ENCODE results near the gene TRAPPC6A. TPM values are rescaled to one million over a fixed set of nuclear protein-coding genes. Genes with fewer than 3 reads are reported as not detected.
"Not testable (repeated sequence)": the region's sequence is repeated elsewhere in the genome, so short reads cannot be mapped to it uniquely, and the experiment has no call there.

TRAPPC6A gene
- total RNA-seq, 1 experiment from 2014 or later, result 59.7 TPM

GRCh38 chr19:45119582-45119981 is 58.5 kb downstream of the TRAPPC6A start:
- Mint-ChIP-seq H3K36me3 (no peaks in the 10 kb centered on the region), H3K27me3 (ENCODE audit: low read depth) (no peaks in the 10 kb centered on the region), H3K27ac (no peak overlapping the region), H3K4me1 (peaks cover 10% of the 10 kb centered on the region; the same call in 1 of the 2 replicates), H3K9me3 (no peaks in the 10 kb centered on the region), H3K4me3 (no peak overlapping the region)
- DNase-seq (ENCODE audit: low spot score) (no peak), ATAC-seq (no peak)
- no peak for TF ChIP-seq MYBL2 (CRISPR knock-in tag; IDR thresholded peaks at IDR 0.05)
- TF ChIP-seq HMGA2 (CRISPR knock-in tag; IDR thresholded peaks at IDR 0.05), result no peak
- no peak for TF ChIP-seq SMAD3 (CRISPR knock-in tag; IDR thresholded peaks at IDR 0.05; ENCODE audit: borderline replicate concordance)
- no peak for TF ChIP-seq ZNF232 (CRISPR knock-in tag; IDR thresholded peaks at IDR 0.05)
- TF ChIP-seq ZNF317 (CRISPR knock-in tag; IDR thresholded peaks at IDR 0.05; ENCODE audit: borderline replicate concordance, low read depth), result no peak
- TF ChIP-seq GRHL2 (CRISPR knock-in tag; IDR thresholded peaks at IDR 0.05; ENCODE audit: insufficient replicate concordance, severe bottlenecking), result no peak
- no peak for TF ChIP-seq ZNF396 (CRISPR knock-in tag; IDR thresholded peaks at IDR 0.05; ENCODE audit: borderline replicate concordance)
- no peak for TF ChIP-seq USF2 (CRISPR knock-in tag; IDR thresholded peaks at IDR 0.05)
- no peak for TF ChIP-seq CBFB (CRISPR knock-in tag; IDR thresholded peaks at IDR 0.05; ENCODE audit: low read depth)
- TF ChIP-seq ZNF121 (CRISPR knock-in tag; IDR thresholded peaks at IDR 0.05), result no peak
- ChIA-PET CTCF (interaction anchor here (1.5 kb wide), 1 partner anchor 27 kb away, joined by 3 read pairs; no protein-coding TSS in a partner anchor), POLR2A (interaction anchor here (0.7 kb wide), 2 partner anchors 12 to 59 kb away, joined by 4 read pairs; partner anchors contain the start of gene BLOC1S3)

DNA sequence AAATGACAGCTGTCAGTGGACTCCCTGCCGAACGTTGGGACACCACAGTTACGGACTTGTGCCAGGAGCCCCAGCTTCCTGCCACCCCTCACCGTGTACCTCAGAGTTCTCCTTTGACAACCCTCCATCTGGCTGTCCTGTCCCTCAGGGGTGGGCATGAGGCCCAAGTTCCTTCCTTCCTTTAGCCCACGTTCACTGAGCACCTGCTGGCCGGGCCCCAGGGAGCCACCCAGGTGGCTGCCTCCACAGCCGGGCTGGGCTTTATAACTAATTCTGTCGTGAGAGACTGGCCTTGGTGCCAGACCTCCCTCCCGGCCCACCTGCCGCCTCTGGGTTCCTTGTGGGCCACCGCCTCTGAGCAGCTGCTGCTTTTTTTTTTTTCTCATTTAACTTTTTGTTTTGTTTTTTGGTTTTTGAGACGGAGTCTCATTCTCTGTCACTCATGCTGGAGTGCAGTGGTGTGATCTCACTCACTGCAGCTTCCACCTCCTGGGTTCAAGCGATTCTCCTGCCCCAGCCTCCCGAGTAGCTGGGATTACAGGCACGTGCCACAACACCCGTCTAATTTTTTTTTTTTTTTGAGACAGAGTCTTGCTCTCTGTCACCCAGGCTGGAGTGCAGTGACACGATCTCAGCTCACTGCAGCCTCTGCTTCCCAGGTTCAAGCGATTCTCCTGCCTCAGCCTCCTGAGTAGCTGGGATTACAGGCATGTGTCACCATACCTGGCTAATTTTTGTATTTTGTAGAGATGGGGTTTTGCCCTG is 59.3 kb downstream of the TRAPPC6A start:
- not testable (repeated sequence) for DNase-seq (ENCODE audit: low spot score); H3K4me1 Mint-ChIP-seq; H3K27me3 Mint-ChIP-seq (ENCODE audit: low read depth); H3K27ac Mint-ChIP-seq; ATAC-seq; H3K4me3 Mint-ChIP-seq; H3K9me3 Mint-ChIP-seq; H3K36me3 Mint-ChIP-seq
- ChIA-PET POLR2A (interaction anchor here (0.5 to 0.7 kb wide), 2 partner anchors 26 to 60 kb away, joined by 3 to 4 read pairs; partner anchors contain the start of genes BLOC1S3 and PPP1R37), CTCF (interaction anchor here (0.7 to 1.8 kb wide), 5 partner anchors 7 to 395 kb away, joined by 3 to 9 read pairs (median 3); no protein-coding TSS in a partner anchor)

DNA sequence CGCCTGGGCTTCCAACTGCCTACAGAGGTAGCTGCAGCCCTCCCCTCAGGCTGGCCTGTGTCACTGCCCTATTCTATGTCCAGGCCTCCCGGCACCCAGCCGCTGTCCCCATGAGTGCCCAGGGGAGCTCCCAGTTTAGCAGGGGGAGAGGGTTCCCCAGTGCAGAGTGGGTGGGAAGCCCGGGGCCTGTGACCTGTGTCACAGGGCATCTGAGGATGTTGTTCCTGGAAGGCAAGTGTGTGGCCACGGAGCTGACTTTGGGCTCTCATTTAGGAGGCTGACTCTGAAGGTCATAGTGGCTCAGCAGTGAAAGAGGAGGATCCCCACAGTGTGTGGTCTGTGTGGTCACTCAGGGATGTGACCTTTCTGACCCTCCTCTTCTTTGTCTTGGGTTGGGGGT is 59.9 kb downstream of the TRAPPC6A start:
- ATAC-seq (no peak), DNase-seq (ENCODE audit: low spot score) (no peak)
- TF ChIP-seq STAT6 (CRISPR knock-in tag; conservative IDR thresholded peaks at IDR 0.05; ENCODE audit: low read depth) (no peak), PRDM15 (CRISPR knock-in tag; IDR thresholded peaks at IDR 0.05) (no peak), IRF1 (CRISPR knock-in tag; IDR thresholded peaks at IDR 0.05) (no peak), ATF1 (CRISPR knock-in tag; IDR thresholded peaks at IDR 0.05) (no peak), RORB (CRISPR knock-in tag; IDR thresholded peaks at IDR 0.05) (no peak), ZNF219 (CRISPR knock-in tag; IDR thresholded peaks at IDR 0.05; ENCODE audit: borderline replicate concordance) (no peak), SMAD4 (CRISPR knock-in tag; IDR thresholded peaks at IDR 0.05) (no peak), NFE2L1 (CRISPR knock-in tag; IDR thresholded peaks at IDR 0.05) (no peak), NR2C2 (CRISPR knock-in tag; IDR thresholded peaks at IDR 0.05) (no peak)
- Mint-ChIP-seq H3K4me3 (no peak overlapping the region), H3K27me3 (ENCODE audit: low read depth) (no peaks in the 10 kb centered on the region), H3K27ac (no peak overlapping the region), H3K4me1 (peaks cover 7% of the 10 kb centered on the region; the same call in 1 of the 2 replicates), H3K9me3 (no peaks in the 10 kb centered on the region), H3K36me3 (no peaks in the 10 kb centered on the region)
- ChIA-PET POLR2A (no interaction called here), CTCF (interaction anchor here (0.7 to 1.9 kb wide), 5 partner anchors 8 to 394 kb away, joined by 3 to 9 read pairs (median 6); partner anchors contain the start of gene PPP1R37)
